Stimulated activated CD8-positive, alpha-beta memory T cell treated with anti-CD3 and anti-CD28 coated beads, Interleukin-4, amount 100 ng/mL, for 48 hours (primary cell): ENCODE measurements around the gene LEP.

Source experiments
- DNase-seq: peaks from one replicate; pipeline ENCODE4 v3.0.0-alpha.2; 2020

Gene LEP

DNA sequence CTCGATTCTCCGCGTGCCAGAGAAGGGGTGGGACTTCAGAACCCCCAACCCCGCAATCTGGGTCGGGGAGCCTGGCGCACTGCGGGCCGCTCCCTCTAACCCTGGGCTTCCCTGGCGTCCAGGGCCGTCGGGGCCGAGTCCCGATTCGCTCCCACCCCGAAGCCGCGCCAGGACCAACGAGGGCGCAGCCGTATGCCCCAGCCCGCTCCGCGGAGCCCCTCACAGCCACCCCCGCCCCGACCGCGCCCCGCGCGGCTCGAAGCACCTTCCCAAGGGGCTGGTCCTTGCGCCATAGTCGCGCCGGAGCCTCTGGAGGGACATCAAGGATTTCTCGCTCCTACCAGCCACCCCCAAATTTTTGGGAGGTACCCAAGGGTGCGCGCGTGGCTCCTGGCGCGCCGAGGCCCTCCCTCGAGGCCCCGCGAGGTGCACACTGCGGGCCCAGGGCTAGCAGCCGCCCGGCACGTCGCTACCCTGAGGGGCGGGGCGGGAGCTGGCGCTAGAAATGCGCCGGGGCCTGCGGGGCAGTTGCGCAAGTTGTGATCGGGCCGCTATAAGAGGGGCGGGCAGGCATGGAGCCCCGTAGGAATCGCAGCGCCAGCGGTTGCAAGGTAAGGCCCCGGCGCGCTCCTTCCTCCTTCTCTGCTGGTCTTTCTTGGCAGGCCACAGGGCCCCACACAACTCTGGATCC, at the start of gene LEP:
TSS of gene LEP (plus strand) at position 583 of the 691 bp plus-strand sequence. CDS start 10,741 bp downstream, outside the sequence.
- no peak for DNase-seq

- peak; percentile 1 for DNase-seq
Observed at GRCh38 chr7:128192497-128193142, 48.5 kb upstream of the LEP start.

- DNase-seq = no peak
Observed at GRCh38 chr7:128194533-128195282, 46.4 kb upstream of the LEP start.

DNA sequence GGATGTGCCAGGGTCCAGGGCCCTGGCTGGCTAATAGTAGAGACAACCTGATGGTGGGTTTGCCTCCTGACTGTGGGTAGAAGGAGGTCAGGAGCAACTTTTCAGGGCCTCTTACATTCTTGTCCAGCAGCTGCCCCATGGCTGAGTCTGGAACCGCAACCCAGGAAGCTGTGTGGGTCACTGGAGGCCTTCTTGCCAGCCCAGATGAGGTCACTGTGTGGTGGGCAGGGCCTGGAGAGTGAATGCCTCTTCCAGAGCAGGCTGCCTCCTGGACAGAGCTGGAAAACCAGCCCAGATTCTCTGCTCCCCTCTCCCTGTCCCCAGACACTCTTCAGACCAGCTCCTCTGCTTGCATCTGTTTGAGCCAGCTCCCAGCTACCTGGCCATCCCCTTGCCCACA, 43.5 kb upstream of the LEP start:
- no peak for DNase-seq

DNA sequence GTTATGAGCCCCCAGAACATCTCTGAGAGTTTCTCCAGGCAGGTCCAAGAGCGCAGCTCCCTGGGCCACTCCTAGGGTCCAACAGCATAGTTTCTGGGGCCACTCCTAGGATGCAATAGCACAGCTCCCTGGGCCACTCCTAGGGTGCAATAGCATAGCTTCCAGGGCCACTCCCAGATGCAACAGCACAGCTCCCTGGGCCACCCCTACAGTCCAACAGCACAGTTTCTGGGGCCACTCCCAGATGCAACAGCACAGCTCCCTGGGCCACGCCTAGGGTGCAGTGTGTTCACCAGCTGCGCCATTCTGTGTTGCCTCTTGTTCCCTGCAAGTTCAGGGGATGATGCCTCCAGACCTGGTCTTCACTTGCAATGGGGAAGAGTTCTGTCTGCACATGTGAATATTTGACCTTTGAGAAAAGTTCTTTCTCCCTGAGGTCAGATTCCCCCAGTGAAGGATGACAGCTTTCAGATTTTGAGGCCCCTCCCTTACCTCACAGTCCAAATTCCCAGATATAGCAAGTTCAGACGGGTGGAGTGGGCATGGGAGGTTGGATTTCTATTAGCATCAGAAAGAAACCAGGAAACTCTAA, 43.0 kb upstream of the LEP start:
- DNase-seq = no peak

DNA sequence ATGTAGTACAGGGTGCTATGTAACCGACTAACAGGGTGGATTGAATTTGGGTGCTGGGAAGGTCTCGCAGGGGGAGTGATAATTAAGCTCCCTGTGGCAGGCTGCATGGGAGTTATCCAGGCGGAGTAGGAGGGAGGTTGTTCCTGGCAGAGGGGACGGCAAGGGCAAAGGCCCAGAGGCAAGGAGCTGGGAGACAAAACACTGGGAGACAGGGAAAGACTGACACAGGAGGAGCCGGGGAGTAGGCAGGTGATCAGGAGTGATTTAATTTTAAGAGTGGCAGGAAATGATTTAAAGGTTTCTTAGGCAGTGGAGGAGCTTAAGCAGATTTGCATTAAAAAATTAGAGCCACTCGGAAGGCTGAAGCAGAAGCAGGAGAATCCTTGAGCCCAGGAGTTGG, 40.7 kb upstream of the LEP start:
- DNase-seq = no peak

GRCh38 chr7:128201067-128201689, 39.9 kb upstream of the LEP start:
- DNase-seq = no peak

DNA sequence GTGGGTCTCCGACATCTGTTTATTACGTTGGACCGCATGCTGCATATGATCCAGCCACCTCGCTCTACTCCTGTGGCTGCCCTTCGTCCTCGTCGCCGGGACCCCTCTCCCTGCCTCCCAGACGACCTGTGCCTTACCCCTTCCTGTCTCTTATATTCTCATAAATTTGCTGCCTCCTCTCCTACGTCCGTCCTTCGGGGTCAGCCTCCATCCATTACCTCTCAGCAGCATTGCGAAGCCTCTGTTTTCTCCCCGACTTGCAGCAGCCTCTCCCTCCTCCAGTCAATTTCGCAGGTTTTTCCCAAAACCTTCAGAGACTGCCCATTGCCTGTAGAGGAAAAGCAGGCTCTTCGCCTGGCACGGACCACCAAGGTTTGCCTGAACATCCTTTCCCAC, 39.4 kb upstream of the LEP start:
- DNase-seq = no peak

GRCh38 chr7:128202287-128202957, 38.7 kb upstream of the LEP start:
- DNase-seq = no peak

- DNase-seq = no peak
Observed at GRCh38 chr7:128203047-128203491, 38.0 kb upstream of the LEP start.

GRCh38 chr7:128203710-128204214, 37.3 kb upstream of the LEP start:
- no peak for DNase-seq

- no peak for DNase-seq
Observed at GRCh38 chr7:128204455-128204854, 36.6 kb upstream of the LEP start.

DNA sequence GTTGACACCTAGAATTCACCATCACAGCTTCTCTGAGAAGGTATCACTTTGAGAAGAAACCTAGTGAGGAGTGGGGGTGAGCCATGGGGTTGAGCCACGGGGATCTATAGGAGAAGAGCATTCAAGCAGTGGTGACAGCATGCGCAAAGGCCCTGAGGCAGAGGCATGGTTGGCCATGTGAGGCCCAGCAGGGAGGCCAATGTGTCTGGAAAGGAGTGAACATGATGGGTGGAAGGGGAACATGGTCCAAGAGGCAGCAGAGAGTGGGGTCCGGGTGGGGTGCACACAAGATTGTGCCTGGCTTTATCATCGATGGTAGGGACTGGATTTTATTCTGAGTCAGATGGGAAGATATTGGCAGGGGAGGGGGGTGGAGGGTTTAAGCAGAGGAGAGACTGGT, 36.0 kb upstream of the LEP start:
- no peak for DNase-seq

DNA sequence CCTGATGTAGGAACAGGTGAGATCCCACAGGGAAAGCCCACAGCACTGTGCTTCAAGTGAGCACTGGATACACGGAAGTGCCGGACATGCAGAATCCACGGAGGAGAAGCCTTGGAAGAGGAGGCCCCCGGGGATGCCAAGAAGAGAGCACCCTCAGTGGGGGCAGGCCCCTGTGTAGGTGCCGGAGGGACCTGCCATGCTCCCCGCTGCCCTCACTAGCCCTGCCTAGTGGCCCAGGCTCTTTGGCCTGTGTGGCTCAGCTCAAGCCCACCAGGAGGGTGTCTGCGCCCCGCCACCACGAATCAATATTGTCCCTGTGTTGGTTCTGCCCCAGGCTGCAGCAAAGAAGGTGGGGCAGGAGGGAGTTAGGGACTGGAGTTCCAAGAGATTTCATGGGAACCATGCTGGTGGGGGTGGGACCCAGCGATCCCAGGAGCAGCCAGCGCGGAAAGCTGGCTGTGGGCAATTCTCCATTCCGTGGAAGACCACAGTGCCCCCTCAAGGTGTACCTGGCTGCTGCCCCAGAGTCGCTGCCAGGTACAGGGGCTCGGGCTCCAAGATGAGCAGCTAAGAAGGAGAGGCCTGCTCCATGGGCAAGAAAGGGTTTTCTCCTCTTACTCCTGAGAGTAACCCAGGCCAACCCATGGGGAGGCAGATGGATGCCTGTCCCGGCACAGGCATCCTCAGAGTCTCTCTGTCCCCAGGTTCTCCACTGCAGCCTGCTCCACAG, 34.9 kb upstream of the LEP start:
- no peak for DNase-seq

DNA sequence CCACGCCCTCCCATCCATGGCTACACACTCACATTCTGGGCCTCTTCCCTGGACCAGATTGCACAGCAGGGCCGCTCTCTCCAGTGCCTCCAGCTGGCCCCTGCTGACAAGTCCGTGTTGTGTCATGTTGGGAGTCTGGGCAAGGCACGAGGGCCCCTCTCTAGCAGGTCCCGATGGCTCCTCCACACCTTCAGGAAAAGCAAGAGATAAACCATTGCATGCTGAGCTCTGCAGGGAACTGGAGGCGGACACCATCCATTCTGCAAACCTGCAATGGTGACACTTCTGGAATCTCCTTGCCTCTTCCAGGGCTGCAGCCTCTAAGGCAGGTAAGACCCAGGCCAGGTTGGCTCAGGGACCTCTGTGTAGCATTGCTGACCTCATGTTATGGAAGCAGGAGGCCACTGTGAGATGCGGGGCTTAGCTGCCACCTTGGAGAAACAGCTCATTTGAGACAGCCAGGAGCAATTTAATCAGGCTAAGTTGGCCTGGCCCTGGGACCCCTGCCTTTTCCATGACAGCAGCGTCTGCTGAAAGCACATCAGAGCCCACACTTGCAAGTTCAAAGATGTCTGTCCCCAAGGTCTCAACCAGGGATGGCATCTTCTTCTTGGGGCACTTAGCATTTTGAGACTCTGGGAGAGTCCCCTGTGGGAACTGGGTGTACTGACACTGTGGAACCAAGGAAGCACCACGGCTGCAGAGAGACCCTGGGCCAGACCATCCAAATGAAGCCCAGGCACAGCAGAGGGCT, 34.2 kb upstream of the LEP start:
- no peak for DNase-seq

- DNase-seq = no peak
Observed at GRCh38 chr7:128207609-128208008, 33.5 kb upstream of the LEP start.

GRCh38 chr7:128209229-128210035, 31.6 kb upstream of the LEP start:
- peak; percentile 76 for DNase-seq

- DNase-seq = no peak
Observed at GRCh38 chr7:128210036-128210347, 31.1 kb upstream of the LEP start.

- no peak for DNase-seq
Observed at GRCh38 chr7:128210590-128211570, 30.2 kb upstream of the LEP start.
